GM23338 (cell line): Measurements from ENCODE around the gene SLC25A34. TPM values are rescaled to one million over a fixed set of nuclear protein-coding genes. Genes with fewer than 3 reads are reported as not detected.

Experiments
- ATAC-seq: fragments of 200-7000 bp; cut with Tn5 transposase; 3 replicates; pipeline ENCODE4 v1.9.1; 2020
- DNase-seq: peaks from one replicate; pipeline ENCODE4 v3.0.0-alpha.2; 2015; ENCODE audit warnings: low spot score
- H2AFZ ChIP-seq: fragments of 200-600 bp; sonication (generic); 2 replicates; pipeline ENCODE4 v1.8.0; 2016; ENCODE audit warnings: antibody characterized with exemption, mild to moderate bottlenecking, moderate library complexity
- H3F3A ChIP-seq: fragments of 200-600 bp; sonication (generic); replicated peaks from 2 replicates; pipeline ENCODE4 v1.8.0; 2017; ENCODE audit warnings: antibody characterized with exemption, mixed run types, low read depth
- H3K27ac ChIP-seq: fragments of 200-600 bp; sonication (generic); 2 replicates; pipeline ENCODE4 v1.6.1; 2016; ENCODE audit warnings: low read depth
- H3K27me3 ChIP-seq: fragments of 200-600 bp; sonication (generic); 2 replicates; pipeline ENCODE4 v1.8.0; 2016; ENCODE audit warnings: mild to moderate bottlenecking, mixed run types, moderate library complexity; ENCODE audit not compliant: insufficient read depth
- H3K36me3 ChIP-seq: fragments of 200-600 bp; sonication (generic); 2 replicates; pipeline ENCODE4 v1.8.0; 2016; ENCODE audit warnings: mild to moderate bottlenecking; ENCODE audit not compliant: insufficient read depth
- H3K4me1 ChIP-seq: fragments of 200-600 bp; sonication (generic); 2 replicates; pipeline ENCODE4 v1.8.0; 2016; ENCODE audit warnings: mild to moderate bottlenecking, moderate library complexity; ENCODE audit not compliant: insufficient read depth
- H3K4me2 ChIP-seq: fragments of 200-600 bp; sonication (generic); 2 replicates; pipeline ENCODE4 v1.7.1; 2017; ENCODE audit warnings: mixed run types
- H3K4me3 ChIP-seq: fragments of 200-600 bp; sonication (generic); 2 replicates; pipeline ENCODE4 v1.6.1; 2016; ENCODE audit warnings: mixed run types
- H3K79me2 ChIP-seq: fragments of 200-600 bp; sonication (generic); replicated peaks from 2 replicates; pipeline ENCODE4 v1.8.0; 2017; ENCODE audit warnings: mild to moderate bottlenecking; ENCODE audit not compliant: insufficient read depth
- H3K9me2 ChIP-seq: fragments of 200-600 bp; sonication (generic); 2 replicates; pipeline ENCODE4 v1.8.0; 2017; ENCODE audit not compliant: insufficient read depth
- H4K20me1 ChIP-seq: fragments of 200-600 bp; sonication (generic); replicated peaks from 2 replicates; pipeline ENCODE4 v1.8.0; 2017; ENCODE audit warnings: mild to moderate bottlenecking; ENCODE audit not compliant: insufficient read depth
- H3K27ac Mint-ChIP-seq: 2 replicates; pipeline ENCODE4 v1.8.0; 2020; ENCODE audit warnings: inconsistent platforms, mild to moderate bottlenecking, moderate library complexity, mixed read lengths
- H3K27me3 Mint-ChIP-seq: 3 replicates; pipeline ENCODE4 v1.8.0; 2022; ENCODE audit warnings: low read depth, mild to moderate bottlenecking, moderate library complexity, mixed read lengths, inconsistent platforms; ENCODE audit not compliant: insufficient read depth, poor library complexity
- H3K36me3 Mint-ChIP-seq: 3 replicates; pipeline ENCODE4 v1.8.0; 2021; ENCODE audit warnings: low read depth, mild to moderate bottlenecking, inconsistent platforms, moderate library complexity, mixed read lengths
- H3K4me1 Mint-ChIP-seq: 3 replicates; pipeline ENCODE4 v1.8.0; 2020; ENCODE audit warnings: mild to moderate bottlenecking, inconsistent platforms, mixed read lengths
- H3K4me3 Mint-ChIP-seq: 3 replicates; pipeline ENCODE4 v1.8.0; 2021; ENCODE audit warnings: moderate library complexity, mild to moderate bottlenecking, inconsistent platforms, mixed read lengths
- H3K9me3 Mint-ChIP-seq: 3 replicates; pipeline ENCODE4 v1.8.0; 2020; ENCODE audit warnings: moderate library complexity, mild to moderate bottlenecking, inconsistent platforms, mixed read lengths
- CREB1 ChIP-seq: fragments of 250-450 bp; sonication (Bioruptor Pico); IDR thresholded peaks from 2 replicates; pipeline ENCODE4 v1.5.0; 2020; ENCODE audit warnings: low read depth, mild to moderate bottlenecking, moderate library complexity
- EZH2 ChIP-seq: fragments of 200-600 bp; sonication (generic); IDR thresholded peaks from one replicate; pipeline ENCODE4 v1.8.0; 2017; ENCODE audit warnings: antibody characterized with exemption, mild to moderate bottlenecking, low read depth; ENCODE audit not compliant: unreplicated experiment
- EZH2phosphoT487 ChIP-seq: fragments of 200-600 bp; sonication (generic); IDR thresholded peaks from one replicate; pipeline ENCODE4 v1.8.1; 2018; ENCODE audit warnings: antibody characterized with exemption; ENCODE audit not compliant: unreplicated experiment
- JUNB ChIP-seq: IDR thresholded peaks from one replicate; pipeline ENCODE4 v1.6.1; 2016; ENCODE audit warnings: antibody characterized with exemption; ENCODE audit not compliant: unreplicated experiment
- NANOG ChIP-seq: IDR thresholded peaks from 2 replicates; pipeline ENCODE4 v1.6.1; 2016; ENCODE audit warnings: antibody characterized with exemption, borderline replicate concordance
- POLR2AphosphoS5 ChIP-seq: IDR thresholded peaks from 2 replicates; pipeline ENCODE4 v1.6.1; 2016; ENCODE audit warnings: antibody characterized with exemption, low read depth
- STAT1 ChIP-seq: IDR thresholded peaks from one replicate; pipeline ENCODE4 v1.6.1; 2016; ENCODE audit warnings: antibody characterized with exemption; ENCODE audit not compliant: unreplicated experiment
- ZNF114 ChIP-seq: fragments of 250-450 bp; sonication (Bioruptor Pico); IDR thresholded peaks from 2 replicates; pipeline ENCODE4 v1.5.0; 2020; ENCODE audit warnings: mild to moderate bottlenecking, moderate library complexity
- ZNF331 ChIP-seq: fragments of 250-450 bp; sonication (Bioruptor Pico); IDR thresholded peaks from 2 replicates; pipeline ENCODE4 v1.5.0; 2020; ENCODE audit warnings: low read depth, mild to moderate bottlenecking, moderate library complexity
- polyA plus RNA-seq: library from polyadenylated mRNA; unstranded; fragments of >200 nt; fragmentation: Nextera tagmentation; extraction: Ambion mirVana; gene quantifications from 2 replicates; pipeline ENCODE4 v1.2.1, GENCODE V29; 2016
- total RNA-seq: library from RNA; depleted of rRNA; stranded (reverse); fragments of >200 nt; shearing (Covaris generic); gene quantifications from 2 replicates; pipeline ENCODE4 v1.2.3, GENCODE V29; 2014
- TF ChIP-seq, protein P1 (sequence below), 2 experiments: fragments of 200-600 bp in 1 of 2; sonication (generic) in 1 of 2; conservative IDR thresholded peaks; 2 replicates each; pipeline versions ENCODE4 v1.5.1 to v1.6.1; 2016 to 2017; ENCODE audit warnings: antibody characterized with exemption in 2 of 2, low read depth in 2 of 2, mild to moderate bottlenecking in 2 of 2, moderate library complexity in 1 of 2
- TF ChIP-seq, protein P2 (sequence below): IDR thresholded peaks from 2 replicates; pipeline ENCODE4 v1.6.1; 2016; ENCODE audit warnings: antibody characterized with exemption
- TF ChIP-seq, protein P3 (sequence below): fragments of 250-450 bp; sonication (Bioruptor Pico); IDR thresholded peaks from 2 replicates; pipeline ENCODE4 v1.5.0; 2020; ENCODE audit warnings: mild to moderate bottlenecking, moderate library complexity
- TF ChIP-seq, protein P4 (sequence below): IDR thresholded peaks from one replicate; pipeline ENCODE4 v1.6.1; 2018; ENCODE audit warnings: antibody characterized with exemption; ENCODE audit not compliant: unreplicated experiment

The SLC25A34 gene
- total and polyA plus RNA-seq, 2 experiments from 2014 or later = 0.11 to 3.5 TPM

DNA sequence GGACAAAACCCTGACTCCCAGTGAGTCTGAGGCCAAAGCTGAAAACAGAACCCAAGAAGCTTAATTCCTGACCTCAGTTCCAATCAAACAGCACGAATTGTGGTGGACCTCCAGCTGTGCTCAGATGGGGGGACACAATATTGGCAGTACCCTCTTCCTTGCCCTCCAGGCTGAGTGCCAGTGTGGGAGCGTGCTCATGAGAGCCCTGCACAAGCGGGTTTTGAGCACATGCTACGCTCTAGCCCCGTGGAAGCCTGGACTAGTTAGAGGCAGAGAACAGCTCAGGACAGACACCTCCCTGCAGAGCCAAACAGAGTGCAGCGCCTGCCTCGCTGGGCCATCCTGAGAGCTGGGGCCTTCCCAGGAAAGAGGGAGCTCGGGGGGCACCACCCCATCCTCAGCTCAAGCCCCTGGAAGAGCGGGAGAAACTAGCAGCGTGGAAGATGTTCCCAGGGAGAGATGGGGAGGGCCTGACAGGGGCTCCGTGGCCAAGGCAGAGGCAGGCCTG lies 2.8 kb upstream of the SLC25A34 start:
- Mint-ChIP-seq H3K4me1 (0 out of 3 replicates have a peak, but pooled peaks cover 2% of the 10 kb centered on the region), H3K4me3 (no peak overlapping the region), H3K27me3 (peaks cover 8% of the 10 kb centered on the region), H3K9me3 (no peaks in the 10 kb centered on the region), H3K27ac (no peak overlapping the region), H3K36me3 (peaks cover 20% of the 10 kb centered on the region; the same call in 2 of the 3 replicates)
- Histone ChIP-seq H3K27me3 (no peaks in the 10 kb centered on the region), H3K27ac (no peak overlapping the region), H3K4me1 (no peaks in the 10 kb centered on the region), H3K36me3 (no peaks in the 10 kb centered on the region), H3K9me2 (no peaks in the 10 kb centered on the region), H2AFZ (no peak overlapping the region), H4K20me1 (no peaks in the 10 kb centered on the region), H3F3A (no peaks in the 10 kb centered on the region), H3K4me2 (no peak overlapping the region), H3K4me3 (no peak overlapping the region), H3K79me2 (no peaks in the 10 kb centered on the region)
- TF ChIP-seq NANOG = no peak
- TF ChIP-seq EZH2phosphoT487 = no peak
- no peak for TF ChIP-seq JUNB
- no peak for TF ChIP-seq CREB1
- TF ChIP-seq ZNF114 = no peak
- no peak for TF ChIP-seq EZH2
- TF ChIP-seq, protein P1, sequence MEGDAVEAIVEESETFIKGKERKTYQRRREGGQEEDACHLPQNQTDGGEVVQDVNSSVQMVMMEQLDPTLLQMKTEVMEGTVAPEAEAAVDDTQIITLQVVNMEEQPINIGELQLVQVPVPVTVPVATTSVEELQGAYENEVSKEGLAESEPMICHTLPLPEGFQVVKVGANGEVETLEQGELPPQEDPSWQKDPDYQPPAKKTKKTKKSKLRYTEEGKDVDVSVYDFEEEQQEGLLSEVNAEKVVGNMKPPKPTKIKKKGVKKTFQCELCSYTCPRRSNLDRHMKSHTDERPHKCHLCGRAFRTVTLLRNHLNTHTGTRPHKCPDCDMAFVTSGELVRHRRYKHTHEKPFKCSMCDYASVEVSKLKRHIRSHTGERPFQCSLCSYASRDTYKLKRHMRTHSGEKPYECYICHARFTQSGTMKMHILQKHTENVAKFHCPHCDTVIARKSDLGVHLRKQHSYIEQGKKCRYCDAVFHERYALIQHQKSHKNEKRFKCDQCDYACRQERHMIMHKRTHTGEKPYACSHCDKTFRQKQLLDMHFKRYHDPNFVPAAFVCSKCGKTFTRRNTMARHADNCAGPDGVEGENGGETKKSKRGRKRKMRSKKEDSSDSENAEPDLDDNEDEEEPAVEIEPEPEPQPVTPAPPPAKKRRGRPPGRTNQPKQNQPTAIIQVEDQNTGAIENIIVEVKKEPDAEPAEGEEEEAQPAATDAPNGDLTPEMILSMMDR (conservative IDR thresholded peaks at IDR 0.05; ENCODE audit: low read depth in 2 of 2) = no peak
- TF ChIP-seq, protein P2, sequence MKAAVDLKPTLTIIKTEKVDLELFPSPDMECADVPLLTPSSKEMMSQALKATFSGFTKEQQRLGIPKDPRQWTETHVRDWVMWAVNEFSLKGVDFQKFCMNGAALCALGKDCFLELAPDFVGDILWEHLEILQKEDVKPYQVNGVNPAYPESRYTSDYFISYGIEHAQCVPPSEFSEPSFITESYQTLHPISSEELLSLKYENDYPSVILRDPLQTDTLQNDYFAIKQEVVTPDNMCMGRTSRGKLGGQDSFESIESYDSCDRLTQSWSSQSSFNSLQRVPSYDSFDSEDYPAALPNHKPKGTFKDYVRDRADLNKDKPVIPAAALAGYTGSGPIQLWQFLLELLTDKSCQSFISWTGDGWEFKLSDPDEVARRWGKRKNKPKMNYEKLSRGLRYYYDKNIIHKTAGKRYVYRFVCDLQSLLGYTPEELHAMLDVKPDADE = no peak
- no peak for TF ChIP-seq ZNF331 (CRISPR knock-in tag)
- TF ChIP-seq, protein P3, sequence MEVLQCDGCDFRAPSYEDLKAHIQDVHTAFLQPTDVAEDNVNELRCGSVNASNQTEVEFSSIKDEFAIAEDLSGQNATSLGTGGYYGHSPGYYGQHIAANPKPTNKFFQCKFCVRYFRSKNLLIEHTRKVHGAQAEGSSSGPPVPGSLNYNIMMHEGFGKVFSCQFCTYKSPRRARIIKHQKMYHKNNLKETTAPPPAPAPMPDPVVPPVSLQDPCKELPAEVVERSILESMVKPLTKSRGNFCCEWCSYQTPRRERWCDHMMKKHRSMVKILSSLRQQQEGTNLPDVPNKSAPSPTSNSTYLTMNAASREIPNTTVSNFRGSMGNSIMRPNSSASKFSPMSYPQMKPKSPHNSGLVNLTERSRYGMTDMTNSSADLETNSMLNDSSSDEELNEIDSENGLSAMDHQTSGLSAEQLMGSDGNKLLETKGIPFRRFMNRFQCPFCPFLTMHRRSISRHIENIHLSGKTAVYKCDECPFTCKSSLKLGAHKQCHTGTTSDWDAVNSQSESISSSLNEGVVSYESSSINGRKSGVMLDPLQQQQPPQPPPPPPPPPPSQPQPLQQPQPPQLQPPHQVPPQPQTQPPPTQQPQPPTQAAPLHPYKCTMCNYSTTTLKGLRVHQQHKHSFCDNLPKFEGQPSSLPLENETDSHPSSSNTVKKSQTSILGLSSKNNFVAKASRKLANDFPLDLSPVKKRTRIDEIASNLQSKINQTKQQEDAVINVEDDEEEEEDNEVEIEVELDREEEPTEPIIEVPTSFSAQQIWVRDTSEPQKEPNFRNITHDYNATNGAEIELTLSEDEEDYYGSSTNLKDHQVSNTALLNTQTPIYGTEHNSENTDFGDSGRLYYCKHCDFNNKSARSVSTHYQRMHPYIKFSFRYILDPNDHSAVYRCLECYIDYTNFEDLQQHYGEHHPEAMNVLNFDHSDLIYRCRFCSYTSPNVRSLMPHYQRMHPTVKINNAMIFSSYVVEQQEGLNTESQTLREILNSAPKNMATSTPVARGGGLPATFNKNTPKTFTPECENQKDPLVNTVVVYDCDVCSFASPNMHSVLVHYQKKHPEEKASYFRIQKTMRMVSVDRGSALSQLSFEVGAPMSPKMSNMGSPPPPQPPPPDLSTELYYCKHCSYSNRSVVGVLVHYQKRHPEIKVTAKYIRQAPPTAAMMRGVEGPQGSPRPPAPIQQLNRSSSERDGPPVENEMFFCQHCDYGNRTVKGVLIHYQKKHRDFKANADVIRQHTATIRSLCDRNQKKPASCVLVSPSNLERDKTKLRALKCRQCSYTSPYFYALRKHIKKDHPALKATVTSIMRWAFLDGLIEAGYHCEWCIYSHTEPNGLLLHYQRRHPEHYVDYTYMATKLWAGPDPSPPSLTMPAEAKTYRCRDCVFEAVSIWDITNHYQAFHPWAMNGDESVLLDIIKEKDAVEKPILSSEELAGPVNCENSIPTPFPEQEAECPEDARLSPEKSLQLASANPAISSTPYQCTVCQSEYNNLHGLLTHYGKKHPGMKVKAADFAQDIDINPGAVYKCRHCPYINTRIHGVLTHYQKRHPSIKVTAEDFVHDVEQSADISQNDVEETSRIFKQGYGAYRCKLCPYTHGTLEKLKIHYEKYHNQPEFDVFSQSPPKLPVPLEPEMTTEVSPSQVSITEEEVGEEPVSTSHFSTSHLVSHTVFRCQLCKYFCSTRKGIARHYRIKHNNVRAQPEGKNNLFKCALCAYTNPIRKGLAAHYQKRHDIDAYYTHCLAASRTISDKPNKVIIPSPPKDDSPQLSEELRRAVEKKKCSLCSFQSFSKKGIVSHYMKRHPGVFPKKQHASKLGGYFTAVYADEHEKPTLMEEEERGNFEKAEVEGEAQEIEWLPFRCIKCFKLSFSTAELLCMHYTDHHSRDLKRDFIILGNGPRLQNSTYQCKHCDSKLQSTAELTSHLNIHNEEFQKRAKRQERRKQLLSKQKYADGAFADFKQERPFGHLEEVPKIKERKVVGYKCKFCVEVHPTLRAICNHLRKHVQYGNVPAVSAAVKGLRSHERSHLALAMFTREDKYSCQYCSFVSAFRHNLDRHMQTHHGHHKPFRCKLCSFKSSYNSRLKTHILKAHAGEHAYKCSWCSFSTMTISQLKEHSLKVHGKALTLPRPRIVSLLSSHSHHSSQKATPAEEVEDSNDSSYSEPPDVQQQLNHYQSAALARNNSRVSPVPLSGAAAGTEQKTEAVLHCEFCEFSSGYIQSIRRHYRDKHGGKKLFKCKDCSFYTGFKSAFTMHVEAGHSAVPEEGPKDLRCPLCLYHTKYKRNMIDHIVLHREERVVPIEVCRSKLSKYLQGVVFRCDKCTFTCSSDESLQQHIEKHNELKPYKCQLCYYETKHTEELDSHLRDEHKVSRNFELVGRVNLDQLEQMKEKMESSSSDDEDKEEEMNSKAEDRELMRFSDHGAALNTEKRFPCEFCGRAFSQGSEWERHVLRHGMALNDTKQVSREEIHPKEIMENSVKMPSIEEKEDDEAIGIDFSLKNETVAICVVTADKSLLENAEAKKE (CRISPR knock-in tag) = no peak
- TF ChIP-seq STAT1 = no peak
- no peak for TF ChIP-seq POLR2AphosphoS5
- TF ChIP-seq, protein P4, sequence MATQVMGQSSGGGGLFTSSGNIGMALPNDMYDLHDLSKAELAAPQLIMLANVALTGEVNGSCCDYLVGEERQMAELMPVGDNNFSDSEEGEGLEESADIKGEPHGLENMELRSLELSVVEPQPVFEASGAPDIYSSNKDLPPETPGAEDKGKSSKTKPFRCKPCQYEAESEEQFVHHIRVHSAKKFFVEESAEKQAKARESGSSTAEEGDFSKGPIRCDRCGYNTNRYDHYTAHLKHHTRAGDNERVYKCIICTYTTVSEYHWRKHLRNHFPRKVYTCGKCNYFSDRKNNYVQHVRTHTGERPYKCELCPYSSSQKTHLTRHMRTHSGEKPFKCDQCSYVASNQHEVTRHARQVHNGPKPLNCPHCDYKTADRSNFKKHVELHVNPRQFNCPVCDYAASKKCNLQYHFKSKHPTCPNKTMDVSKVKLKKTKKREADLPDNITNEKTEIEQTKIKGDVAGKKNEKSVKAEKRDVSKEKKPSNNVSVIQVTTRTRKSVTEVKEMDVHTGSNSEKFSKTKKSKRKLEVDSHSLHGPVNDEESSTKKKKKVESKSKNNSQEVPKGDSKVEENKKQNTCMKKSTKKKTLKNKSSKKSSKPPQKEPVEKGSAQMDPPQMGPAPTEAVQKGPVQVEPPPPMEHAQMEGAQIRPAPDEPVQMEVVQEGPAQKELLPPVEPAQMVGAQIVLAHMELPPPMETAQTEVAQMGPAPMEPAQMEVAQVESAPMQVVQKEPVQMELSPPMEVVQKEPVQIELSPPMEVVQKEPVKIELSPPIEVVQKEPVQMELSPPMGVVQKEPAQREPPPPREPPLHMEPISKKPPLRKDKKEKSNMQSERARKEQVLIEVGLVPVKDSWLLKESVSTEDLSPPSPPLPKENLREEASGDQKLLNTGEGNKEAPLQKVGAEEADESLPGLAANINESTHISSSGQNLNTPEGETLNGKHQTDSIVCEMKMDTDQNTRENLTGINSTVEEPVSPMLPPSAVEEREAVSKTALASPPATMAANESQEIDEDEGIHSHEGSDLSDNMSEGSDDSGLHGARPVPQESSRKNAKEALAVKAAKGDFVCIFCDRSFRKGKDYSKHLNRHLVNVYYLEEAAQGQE = no peak
- DNase-seq = no peak
- ATAC-seq = no peak
